HCT116 (cell line): Measurements from ENCODE around the gene TACR2.

Source experiments
- CEBPB ChIP-seq: IDR thresholded peaks from 2 replicates; pipeline ENCODE4 v1.6.1; 2012; ENCODE audit warnings: low read depth
- CTCF ChIP-seq, 3 experiments: fragments of 200-600 bp in 1 of 3; sonication (generic) in 1 of 3; IDR thresholded peaks in 2 of 3; conservative IDR thresholded peaks in 1 of 3; 2 replicates each; pipeline ENCODE4 v1.5.1; 2012 to 2017; ENCODE audit warnings: low read depth in 2 of 3, low read length in 2 of 3, antibody characterized with exemption in 1 of 3, borderline replicate concordance in 1 of 3, control low read depth in 1 of 3, mild to moderate bottlenecking in 1 of 3, mixed read lengths in 1 of 3, mixed run types in 1 of 3, moderate library complexity in 1 of 3; ENCODE audit not compliant: insufficient read depth in 1 of 3
- ELF1 ChIP-seq: IDR thresholded peaks from 2 replicates; pipeline ENCODE4 v1.6.1; 2012; ENCODE audit warnings: low read depth, borderline replicate concordance
- EZH2 ChIP-seq: fragments of 200-600 bp; sonication (generic); IDR thresholded peaks from 2 replicates; pipeline ENCODE4 v1.6.1; 2017; ENCODE audit warnings: antibody characterized with exemption, mixed run types
- EZH2phosphoT487 ChIP-seq: fragments of 200-600 bp; IDR thresholded peaks from 2 replicates; pipeline ENCODE4 v1.6.1; 2018; ENCODE audit warnings: antibody characterized with exemption, borderline replicate concordance
- JUND ChIP-seq: IDR thresholded peaks from 2 replicates; pipeline ENCODE4 v1.6.1; 2012
- MAX ChIP-seq: IDR thresholded peaks from 2 replicates; pipeline ENCODE4 v1.6.1; 2012
- POLR2A ChIP-seq: IDR thresholded peaks from 2 replicates; pipeline ENCODE4 v1.7.0; 2011; ENCODE audit warnings: borderline replicate concordance; ENCODE audit not compliant: insufficient read depth, insufficient read length; ENCODE audit errors: extremely low read depth
- POLR2AphosphoS5 ChIP-seq: IDR thresholded peaks from 2 replicates; pipeline ENCODE4 v1.6.1; 2011; ENCODE audit warnings: mild to moderate bottlenecking, low read depth, low read length, moderate library complexity
- RAD21 ChIP-seq: IDR thresholded peaks from 2 replicates; pipeline ENCODE4 v1.6.1; 2012; ENCODE audit warnings: low read depth, mild to moderate bottlenecking
- REST ChIP-seq: IDR thresholded peaks from 2 replicates; pipeline ENCODE4 v1.6.1; 2012; ENCODE audit warnings: low read depth
- YY1 ChIP-seq: IDR thresholded peaks from 2 replicates; pipeline ENCODE4 v1.6.1; 2011; ENCODE audit warnings: low read length, low read depth, moderate library complexity, mild to moderate bottlenecking; ENCODE audit not compliant: insufficient replicate concordance; ENCODE audit errors: extremely low read depth
- ZBTB33 ChIP-seq: IDR thresholded peaks from 2 replicates; pipeline ENCODE4 v1.6.1; 2011; ENCODE audit warnings: mild to moderate bottlenecking, low read length, moderate library complexity; ENCODE audit not compliant: insufficient replicate concordance; ENCODE audit errors: extremely low read depth

- no peak for TF ChIP-seq CTCF (IDR thresholded peaks at IDR 0.05 in 2 of 3, conservative IDR thresholded peaks at IDR 0.05 in 1 of 3; ENCODE audit: borderline replicate concordance in 1 of 3, insufficient read depth in 1 of 3, low read depth in 2 of 3, low read length in 2 of 3)
- TF ChIP-seq POLR2AphosphoS5: no peak
- TF ChIP-seq JUND: no peak
- TF ChIP-seq POLR2A: no peak
- no peak for TF ChIP-seq EZH2phosphoT487
- TF ChIP-seq REST: no peak
- TF ChIP-seq MAX: no peak
- TF ChIP-seq RAD21: no peak
- no peak for TF ChIP-seq CEBPB
- TF ChIP-seq EZH2: no peak
- no peak for TF ChIP-seq ELF1
- no peak for TF ChIP-seq ZBTB33
- TF ChIP-seq YY1: no peak
These were observed 41.1 kb upstream of the TACR2 start for GRCh38 chr10:69457771-69458237.
